Measurements from ENCODE around the gene PRKG1.

PRKG1 gene

DNA sequence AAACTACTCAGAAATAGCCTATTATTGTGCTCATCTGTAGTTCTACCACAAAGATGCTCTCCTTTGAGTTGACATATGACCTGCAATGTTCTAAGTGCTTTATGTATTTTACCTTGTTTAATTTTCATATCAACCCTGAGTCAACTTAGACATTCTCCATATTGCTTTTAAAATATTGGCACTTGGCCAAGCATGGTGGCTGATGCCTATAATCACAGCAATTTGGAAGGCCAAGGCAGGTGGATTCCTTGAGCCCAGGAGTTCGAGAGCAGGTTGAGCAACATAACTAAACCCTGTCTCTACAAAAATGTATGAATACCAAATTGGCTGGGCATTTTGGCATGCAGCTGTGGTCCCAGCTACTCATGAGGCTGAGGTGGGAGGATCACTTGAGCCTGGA, 50.6 kb downstream of the PRKG1 start:
- TF ChIP-seq, protein P1, sequence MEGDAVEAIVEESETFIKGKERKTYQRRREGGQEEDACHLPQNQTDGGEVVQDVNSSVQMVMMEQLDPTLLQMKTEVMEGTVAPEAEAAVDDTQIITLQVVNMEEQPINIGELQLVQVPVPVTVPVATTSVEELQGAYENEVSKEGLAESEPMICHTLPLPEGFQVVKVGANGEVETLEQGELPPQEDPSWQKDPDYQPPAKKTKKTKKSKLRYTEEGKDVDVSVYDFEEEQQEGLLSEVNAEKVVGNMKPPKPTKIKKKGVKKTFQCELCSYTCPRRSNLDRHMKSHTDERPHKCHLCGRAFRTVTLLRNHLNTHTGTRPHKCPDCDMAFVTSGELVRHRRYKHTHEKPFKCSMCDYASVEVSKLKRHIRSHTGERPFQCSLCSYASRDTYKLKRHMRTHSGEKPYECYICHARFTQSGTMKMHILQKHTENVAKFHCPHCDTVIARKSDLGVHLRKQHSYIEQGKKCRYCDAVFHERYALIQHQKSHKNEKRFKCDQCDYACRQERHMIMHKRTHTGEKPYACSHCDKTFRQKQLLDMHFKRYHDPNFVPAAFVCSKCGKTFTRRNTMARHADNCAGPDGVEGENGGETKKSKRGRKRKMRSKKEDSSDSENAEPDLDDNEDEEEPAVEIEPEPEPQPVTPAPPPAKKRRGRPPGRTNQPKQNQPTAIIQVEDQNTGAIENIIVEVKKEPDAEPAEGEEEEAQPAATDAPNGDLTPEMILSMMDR (conservative IDR thresholded peaks at IDR 0.05; ENCODE audit: low read length) = no peak

DNA sequence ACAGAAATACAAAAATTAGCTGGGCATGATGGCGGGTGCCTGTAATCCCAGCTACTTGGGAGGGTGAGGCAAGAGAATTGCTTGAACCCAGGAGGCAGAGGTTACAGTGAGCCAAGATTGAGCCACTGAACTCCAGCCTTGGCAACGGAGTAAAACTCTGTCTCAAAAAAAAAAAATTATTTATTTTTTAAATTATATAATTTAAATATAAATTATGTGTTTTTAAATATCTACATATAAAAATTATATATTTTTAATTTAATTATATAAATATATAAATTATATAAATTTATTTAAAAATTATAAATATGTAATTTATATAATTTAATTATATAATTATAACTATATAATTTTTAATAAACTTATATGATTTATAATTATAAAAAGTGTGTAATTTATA, 51.2 kb downstream of the PRKG1 start:
- H3K4me3 ChIP-seq (ENCODE audit: low read length) = no peak overlapping the region
- no peak for DNase-seq (ENCODE audit: low read depth)
- TF ChIP-seq, protein P1 (conservative IDR thresholded peaks at IDR 0.05; ENCODE audit: low read length) = no peak

More for the DNA sequence above, 50.6 kb downstream of the PRKG1 start:
- DNase-seq (ENCODE audit: low read depth) = no peak
- no peak overlapping the region for H3K4me3 ChIP-seq (ENCODE audit: low read length)

DNA sequence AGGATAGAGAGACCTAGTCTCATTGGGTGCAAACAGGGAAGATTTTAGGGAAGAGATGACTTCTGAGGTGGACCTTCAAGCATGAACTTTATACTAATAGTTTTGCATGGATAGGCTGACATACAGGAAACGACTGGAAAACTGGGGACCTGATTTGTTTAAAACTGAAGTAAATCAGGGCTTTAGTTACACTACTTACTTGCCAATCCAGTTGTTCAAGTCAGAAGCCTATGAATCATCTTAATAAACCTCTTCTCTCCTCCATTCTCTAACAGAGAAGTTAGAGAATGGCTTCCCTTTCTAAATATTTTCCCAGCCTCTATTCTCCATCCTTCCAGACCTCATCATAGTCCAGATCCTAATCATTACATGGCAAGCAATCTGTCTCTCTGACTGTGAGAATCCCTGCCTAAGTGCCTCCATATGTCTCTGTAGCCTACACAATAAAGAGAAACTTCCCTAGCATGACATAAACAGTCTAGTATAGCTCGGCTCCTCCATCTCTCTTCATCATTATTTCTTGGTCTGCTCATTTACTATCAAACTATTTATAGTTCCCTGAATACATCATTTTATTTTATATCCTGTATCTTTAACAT, 55.8 kb downstream of the PRKG1 start:
- no peak overlapping the region for H3K4me3 ChIP-seq (ENCODE audit: low read length)
- peak; percentile 40 for DNase-seq (ENCODE audit: low read depth)
- TF ChIP-seq, protein P1 (conservative IDR thresholded peaks at IDR 0.05; ENCODE audit: low read length) = no peak

DNA sequence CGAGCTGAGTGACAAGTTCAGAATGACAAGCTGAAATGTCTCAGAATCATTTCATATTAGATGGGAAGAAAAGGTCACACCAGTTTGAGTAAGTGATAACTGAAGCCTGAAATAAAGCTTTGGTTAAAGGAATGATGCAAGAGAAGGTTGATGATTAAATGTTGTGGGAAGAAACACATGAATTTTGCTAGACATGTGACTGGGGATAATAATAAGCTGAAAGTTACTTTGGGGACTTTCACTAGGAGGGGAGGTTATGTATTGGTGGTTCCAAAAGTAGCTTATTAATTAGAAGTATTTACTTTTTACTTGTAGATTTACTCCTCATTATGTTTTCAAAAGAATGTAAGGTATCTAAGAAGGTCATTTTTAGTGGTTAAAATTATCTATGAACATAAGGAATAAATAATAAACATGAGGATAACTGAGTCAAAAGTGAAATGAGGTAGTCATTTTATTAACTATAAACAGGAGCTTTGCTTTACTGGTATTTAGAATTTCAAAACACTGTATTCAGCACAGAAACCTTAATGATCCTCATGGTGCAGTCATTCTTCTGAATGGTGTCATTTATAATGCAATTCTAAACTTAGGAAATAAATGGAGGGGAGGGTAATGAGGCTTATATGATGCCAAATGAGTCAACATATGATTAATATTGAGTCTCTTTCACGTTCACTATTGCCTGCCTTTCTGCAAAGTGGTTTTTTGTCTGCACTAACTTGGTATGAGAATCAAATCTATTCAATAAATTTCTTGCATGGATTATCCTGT, 63.7 kb downstream of the PRKG1 start:
- DNase-seq (ENCODE audit: low read depth) = peak; percentile 90
- TF ChIP-seq, protein P1 (conservative IDR thresholded peaks at IDR 0.05; ENCODE audit: low read length) = no peak
- H3K4me3 ChIP-seq (ENCODE audit: low read length) = no peak overlapping the region

DNA sequence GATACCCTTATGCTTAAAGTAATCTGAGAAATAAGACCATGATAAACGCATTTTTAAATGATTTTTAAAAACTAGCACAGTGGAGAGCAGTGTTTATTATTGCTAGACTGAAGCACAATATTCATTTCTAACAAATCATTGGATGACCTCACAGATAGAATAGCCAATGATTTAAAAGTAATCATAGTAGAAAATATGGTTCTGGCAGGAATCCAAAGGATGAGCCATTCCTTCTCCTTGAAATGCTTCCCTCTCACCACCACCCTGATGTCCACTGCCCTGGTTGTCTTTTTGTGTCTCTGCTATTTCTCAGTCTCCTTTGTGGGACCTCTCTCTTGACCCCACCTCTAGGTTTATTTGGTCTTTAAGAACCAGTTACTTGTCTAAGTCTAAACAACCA, 64.9 kb downstream of the PRKG1 start:
- DNase-seq (ENCODE audit: low read depth) = no peak
- TF ChIP-seq, protein P1 (conservative IDR thresholded peaks at IDR 0.05; ENCODE audit: low read length) = no peak
- H3K4me3 ChIP-seq (ENCODE audit: low read length) = no peak overlapping the region

DNA sequence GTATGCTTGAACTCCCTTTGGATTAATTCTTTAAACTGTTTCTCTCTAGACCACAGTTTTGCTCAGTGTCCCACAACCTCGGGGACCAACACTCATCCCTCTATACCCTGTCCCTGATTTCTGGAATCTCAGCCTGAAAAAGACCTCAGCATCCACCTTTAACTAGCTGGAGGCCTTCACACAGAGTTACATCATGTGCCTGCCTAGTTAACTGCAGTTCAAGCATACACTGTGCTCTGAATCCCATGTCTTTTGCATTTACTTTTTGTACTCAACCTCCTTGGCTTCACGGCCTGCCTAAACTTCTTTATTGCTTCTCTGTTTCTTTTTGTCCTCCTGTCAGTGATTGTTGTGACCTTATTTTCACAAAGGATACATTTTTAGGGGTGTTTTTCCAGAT, 66.7 kb downstream of the PRKG1 start:
- H3K4me3 ChIP-seq (ENCODE audit: low read length) = no peak overlapping the region
- TF ChIP-seq, protein P1 (conservative IDR thresholded peaks at IDR 0.05; ENCODE audit: low read length) = no peak
- DNase-seq (ENCODE audit: low read depth) = no peak

Data from AG10803 (cell line).